H9 (cell line): ENCODE measurements around the gene LYPD6. TPM values are rescaled to one million over a fixed set of nuclear protein-coding genes. Genes with fewer than 3 reads are reported as not detected.

Source experiments
- DNase-seq: peaks from one replicate; pipeline ENCODE4 v3.0.0-alpha.2; 2017
- H2AFZ ChIP-seq: one replicate; pipeline ENCODE4 v1.6.1; 2013; ENCODE audit warnings: mild to moderate bottlenecking, low read length, control low read depth, moderate library complexity
- H2AK5ac ChIP-seq: 2 replicates; pipeline ENCODE4 v1.6.1; 2013; ENCODE audit warnings: low read length, control low read depth, mixed read lengths; ENCODE audit not compliant: insufficient read length
- H2BK120ac ChIP-seq: one replicate; pipeline ENCODE4 v1.6.1; 2013; ENCODE audit warnings: low read depth, mild to moderate bottlenecking, low read length, control low read depth, inconsistent platforms; ENCODE audit not compliant: poor library complexity, severe bottlenecking
- H2BK12ac ChIP-seq: 2 replicates; pipeline ENCODE4 v1.6.1; 2013; ENCODE audit warnings: low read length, control low read depth, mixed read lengths, low read depth; ENCODE audit not compliant: insufficient read length
- H2BK15ac ChIP-seq: 2 replicates; pipeline ENCODE4 v1.6.1; 2013; ENCODE audit warnings: low read depth, low read length, control low read depth
- H2BK20ac ChIP-seq: one replicate; pipeline ENCODE4 v1.6.1; 2013; ENCODE audit warnings: low read depth, mild to moderate bottlenecking, low read length, control low read depth, inconsistent platforms; ENCODE audit not compliant: poor library complexity, severe bottlenecking
- H2BK5ac ChIP-seq: 2 replicates; pipeline ENCODE4 v1.6.1; 2013; ENCODE audit warnings: low read length, control low read depth, mixed read lengths; ENCODE audit not compliant: insufficient read length
- H3K14ac ChIP-seq: 2 replicates; pipeline ENCODE4 v1.6.1; 2013; ENCODE audit warnings: low read length, control low read depth; ENCODE audit not compliant: insufficient read depth
- H3K18ac ChIP-seq: 2 replicates; pipeline ENCODE4 v1.6.1; 2013; ENCODE audit warnings: low read depth, mild to moderate bottlenecking, mixed read lengths, low read length, control low read depth; ENCODE audit not compliant: insufficient read length
- H3K23ac ChIP-seq: 2 replicates; pipeline ENCODE4 v1.6.1; 2013; ENCODE audit warnings: low read length, control low read depth, mixed read lengths, low read depth; ENCODE audit not compliant: insufficient read length
- H3K23me2 ChIP-seq: 2 replicates; pipeline ENCODE4 v1.6.1; 2013; ENCODE audit warnings: low read depth, mild to moderate bottlenecking, mixed read lengths, low read length, control low read depth; ENCODE audit not compliant: insufficient read length, poor library complexity, severe bottlenecking
- H3K27ac ChIP-seq: 2 replicates; pipeline ENCODE4 v1.5.1; 2013; ENCODE audit warnings: low read length, control low read depth, mixed read lengths, low read depth; ENCODE audit not compliant: insufficient read length
- H3K27me3 ChIP-seq: 2 replicates; pipeline ENCODE4 v1.6.1; 2013; ENCODE audit warnings: low read length, control low read depth, inconsistent platforms; ENCODE audit not compliant: insufficient read depth
- H3K4ac ChIP-seq: 2 replicates; pipeline ENCODE4 v1.6.1; 2013; ENCODE audit warnings: low read depth, mild to moderate bottlenecking, control low read depth, inconsistent platforms, low read length, moderate library complexity
- H3K4me1 ChIP-seq: 2 replicates; pipeline ENCODE4 v1.6.1; 2013; ENCODE audit warnings: low read length, control low read depth, inconsistent platforms; ENCODE audit not compliant: insufficient read depth
- H3K4me2 ChIP-seq: 2 replicates; pipeline ENCODE4 v1.6.1; 2013; ENCODE audit warnings: low read length, control low read depth, mixed read lengths; ENCODE audit not compliant: insufficient read length, insufficient read depth
- H3K56ac ChIP-seq: 2 replicates; pipeline ENCODE4 v1.6.1; 2013; ENCODE audit warnings: low read depth, mild to moderate bottlenecking, mixed read lengths, low read length, control low read depth; ENCODE audit not compliant: insufficient read length
- H3K79me1 ChIP-seq: 2 replicates; pipeline ENCODE4 v1.6.1; 2013; ENCODE audit warnings: low read depth, mild to moderate bottlenecking, moderate library complexity, low read length, control low read depth, inconsistent platforms; ENCODE audit not compliant: insufficient read depth, poor library complexity, severe bottlenecking
- H3K79me2 ChIP-seq: 2 replicates; pipeline ENCODE4 v1.6.1; 2013; ENCODE audit warnings: low read length, control low read depth, inconsistent platforms; ENCODE audit not compliant: insufficient read depth
- H3K9ac ChIP-seq: 2 replicates; pipeline ENCODE4 v1.6.1; 2013; ENCODE audit warnings: low read length, control low read depth, mixed read lengths; ENCODE audit not compliant: insufficient read length; ENCODE audit errors: extremely low read depth
- H3K9me3 ChIP-seq: one replicate; pipeline ENCODE4 v1.6.1; 2013; ENCODE audit warnings: low read depth, low read length, inconsistent platforms; ENCODE audit not compliant: control insufficient read depth
- H3T11ph ChIP-seq: one replicate; pipeline ENCODE4 v1.6.1; 2013; ENCODE audit warnings: mild to moderate bottlenecking, low read length, control low read depth, inconsistent platforms
- H4K20me1 ChIP-seq: one replicate; pipeline ENCODE4 v1.6.1; 2013; ENCODE audit not compliant: control insufficient read depth, insufficient read length, insufficient read depth
- H4K5ac ChIP-seq: 2 replicates; pipeline ENCODE4 v1.6.1; 2013; ENCODE audit warnings: low read depth, mild to moderate bottlenecking, mixed read lengths, low read length, control low read depth; ENCODE audit not compliant: insufficient read length
- H4K8ac ChIP-seq: replicated peaks from 2 replicates; pipeline ENCODE4 v1.6.1; 2013; ENCODE audit warnings: low read length, control low read depth, mixed read lengths, low read depth; ENCODE audit not compliant: insufficient read length
- H4K91ac ChIP-seq: 2 replicates; pipeline ENCODE4 v1.6.1; 2013; ENCODE audit warnings: low read depth, mild to moderate bottlenecking, moderate library complexity, mixed read lengths, low read length, control low read depth; ENCODE audit not compliant: insufficient read length
- H3K27ac Mint-ChIP-seq, 3 experiments: 2 replicates in 2 of 3; 3 replicates in 1 of 3; pipeline ENCODE4 v1.8.0; 2020 to 2021; ENCODE audit warnings: mixed read lengths in 3 of 3, mild to moderate bottlenecking in 1 of 3, moderate library complexity in 1 of 3
- H3K27me3 Mint-ChIP-seq: 2 replicates; pipeline ENCODE4 v1.8.0; 2021; ENCODE audit warnings: low read depth, mild to moderate bottlenecking, moderate library complexity, mixed read lengths
- H3K36me3 Mint-ChIP-seq, 3 experiments: 2 replicates in 2 of 3; 3 replicates in 1 of 3; pipeline ENCODE4 v1.8.0; 2020 to 2021; ENCODE audit warnings: low read depth in 3 of 3, mixed read lengths in 3 of 3; ENCODE audit not compliant: insufficient read depth in 1 of 3
- H3K4me1 Mint-ChIP-seq, 2 experiments: 2 replicates each; pipeline ENCODE4 v1.8.0; 2020; ENCODE audit warnings: mixed read lengths in 2 of 2
- H3K4me3 Mint-ChIP-seq, 2 experiments: 2 replicates in 1 of 2; 3 replicates in 1 of 2; pipeline ENCODE4 v1.8.0; 2020 to 2021; ENCODE audit warnings: mild to moderate bottlenecking in 2 of 2, mixed read lengths in 2 of 2, moderate library complexity in 1 of 2
- H3K9me3 Mint-ChIP-seq, 2 experiments: 2 replicates in 1 of 2; 3 replicates in 1 of 2; pipeline ENCODE4 v1.8.0; 2020; ENCODE audit warnings: mild to moderate bottlenecking in 2 of 2, mixed read lengths in 2 of 2, moderate library complexity in 1 of 2
- CTCF ChIP-seq: fragments of 200-600 bp; sonication (generic); conservative IDR thresholded peaks from 3 replicates; pipeline ENCODE4 v1.8.0; 2021; ENCODE audit warnings: antibody characterized with exemption, mild to moderate bottlenecking
- WGBS: extraction: QIAGEN DNeasy Blood & Tissue Kit; methylation state at CpG from one replicate; pipeline ENCODE4 v1.1.7; 2013; ENCODE audit warnings: missing lambda C conversion rate, low lambda C conversion rate, mixed read lengths; ENCODE audit not compliant: insufficient read length; ENCODE audit errors: extremely low coverage; 5-methylcytosine and 5-hydroxymethylcytosine counted together
- total RNA-seq: library from RNA; stranded (reverse); gene quantifications from 2 replicates; pipeline ENCODE4 v1.2.1, GENCODE V29; 2021

LYPD6 gene
- total RNA-seq, 1 experiment from 2014 or later: 3.0 TPM

- Histone ChIP-seq H2BK5ac (no peak overlapping the region), H4K5ac (no peak overlapping the region), H2AK5ac (no peak overlapping the region), H3K27ac (no peak overlapping the region), H3K23ac (no peak overlapping the region), H3K79me1 (no peaks in the 10 kb centered on the region), H3K79me2 (no peaks in the 10 kb centered on the region), H3T11ph (no peak overlapping the region), H3K9me3 (no peaks in the 10 kb centered on the region), H3K9ac (no peak overlapping the region), H4K20me1 (no peaks in the 10 kb centered on the region), H3K14ac (no peak overlapping the region), H3K27me3 (peaks cover 2% of the 10 kb centered on the region; the same call in 1 of the 2 replicates), H3K18ac (no peak overlapping the region), H2BK120ac (no peak overlapping the region), H3K4me2 (peak overlapping the region; percentile 9), H4K91ac (no peak overlapping the region), H3K4me1 (peaks cover 14% of the 10 kb centered on the region; the same call in 1 of the 2 replicates), H2BK20ac (no peak overlapping the region), H3K4ac (no peak overlapping the region), H2BK12ac (no peak overlapping the region), H3K56ac (no peak overlapping the region), H2AFZ (no peak overlapping the region), H2BK15ac (no peak overlapping the region), H4K8ac (no peak overlapping the region), H3K23me2 (no peaks in the 10 kb centered on the region)
- DNase-seq: no peak
- TF ChIP-seq CTCF: no peak
- Mint-ChIP-seq H3K27ac (peak overlapping the region in 2 of 3 experiments; percentile 84 to 94; a peak in 5 of 7 replicates), H3K9me3 (no peaks in the 10 kb centered on the region), H3K36me3 (no peaks in the 10 kb centered on the region), H3K27me3 (no peaks in the 10 kb centered on the region; the same call in 1 of the 2 replicates), H3K4me1 (peaks cover 2 to 35% of the 10 kb centered on the region in 2 experiments; a peak in 2 of 4 replicates), H3K4me3 (no peak overlapping the region; a peak in 1 of 5 replicates)
- WGBS: no CpG with 5 or more reads among the region's 2 CpGs
Observed at GRCh38 chr2:149290662-149291061, 39.7 kb upstream of the LYPD6 start.
